Stimulated activated CD4-positive, alpha-beta T cell treated with anti-CD3 and anti-CD28 coated beads, Interleukin-15, amount 100 ng/mL, for 48 hours (primary cell): ENCODE data around the gene POLR2E.
"Not testable (repeated sequence)": the region's sequence is repeated elsewhere in the genome, so short reads cannot be mapped to it uniquely, and the experiment has no call there.

ENCODE experiments used
- DNase-seq, 2 donors: peaks; one replicate each; pipeline ENCODE4 v3.0.0-alpha.2; 2020; ENCODE audit warnings: low read depth in 2 of 2

The POLR2E gene

GRCh38 chr19:1094978-1095701 lies at the start of gene POLR2E:
Gene POLR2E (minus strand): TSS chr19:1095375. CDS start chr19:1095315, 60 bp downstream.
- DNase-seq = peak; percentile 95 to 97

- no peak for DNase-seq
These were observed 49.6 kb upstream of the POLR2E start for GRCh38 chr19:1144741-1145140.

- no peak for DNase-seq
These were observed 48.7 kb upstream of the POLR2E start for GRCh38 chr19:1143828-1144399.

- no peak for DNase-seq
These were observed 46.8 kb upstream of the POLR2E start for GRCh38 chr19:1141944-1142343.

- no peak for DNase-seq
These were observed 45.3 kb upstream of the POLR2E start for GRCh38 chr19:1140272-1141027.

GRCh38 chr19:1139126-1139525 lies 44.0 kb upstream of the POLR2E start:
- no peak for DNase-seq

- no peak for DNase-seq
These were observed 42.9 kb upstream of the POLR2E start for GRCh38 chr19:1138121-1138520.

- no peak for DNase-seq
These were observed 41.6 kb upstream of the POLR2E start for GRCh38 chr19:1136621-1137317.

- DNase-seq = no peak
These were observed 41.0 kb upstream of the POLR2E start for GRCh38 chr19:1136201-1136600.

GRCh38 chr19:1135454-1135853 lies 40.3 kb upstream of the POLR2E start:
- no peak for DNase-seq

- DNase-seq = no peak
These were observed 39.3 kb upstream of the POLR2E start for GRCh38 chr19:1134431-1134830.

- peak; percentile 79 for DNase-seq
These were observed 38.3 kb upstream of the POLR2E start for GRCh38 chr19:1133471-1133929.

GRCh38 chr19:1132552-1133383 lies 37.6 kb upstream of the POLR2E start:
- DNase-seq = no peak

- DNase-seq = peak; percentile 88 to 92
These were observed 36.8 kb upstream of the POLR2E start for GRCh38 chr19:1131718-1132551.

GRCh38 chr19:1130771-1131717 lies 35.9 kb upstream of the POLR2E start:
- no peak for DNase-seq

GRCh38 chr19:1129535-1129934 lies 34.4 kb upstream of the POLR2E start:
- DNase-seq = no peak

- DNase-seq = not testable (repeated sequence)
These were observed 33.9 kb upstream of the POLR2E start for GRCh38 chr19:1129084-1129483.

GRCh38 chr19:1128106-1128505 lies 32.9 kb upstream of the POLR2E start:
- no peak for DNase-seq
